ENCODE data around the gene SBF1.

Gene SBF1

DNA sequence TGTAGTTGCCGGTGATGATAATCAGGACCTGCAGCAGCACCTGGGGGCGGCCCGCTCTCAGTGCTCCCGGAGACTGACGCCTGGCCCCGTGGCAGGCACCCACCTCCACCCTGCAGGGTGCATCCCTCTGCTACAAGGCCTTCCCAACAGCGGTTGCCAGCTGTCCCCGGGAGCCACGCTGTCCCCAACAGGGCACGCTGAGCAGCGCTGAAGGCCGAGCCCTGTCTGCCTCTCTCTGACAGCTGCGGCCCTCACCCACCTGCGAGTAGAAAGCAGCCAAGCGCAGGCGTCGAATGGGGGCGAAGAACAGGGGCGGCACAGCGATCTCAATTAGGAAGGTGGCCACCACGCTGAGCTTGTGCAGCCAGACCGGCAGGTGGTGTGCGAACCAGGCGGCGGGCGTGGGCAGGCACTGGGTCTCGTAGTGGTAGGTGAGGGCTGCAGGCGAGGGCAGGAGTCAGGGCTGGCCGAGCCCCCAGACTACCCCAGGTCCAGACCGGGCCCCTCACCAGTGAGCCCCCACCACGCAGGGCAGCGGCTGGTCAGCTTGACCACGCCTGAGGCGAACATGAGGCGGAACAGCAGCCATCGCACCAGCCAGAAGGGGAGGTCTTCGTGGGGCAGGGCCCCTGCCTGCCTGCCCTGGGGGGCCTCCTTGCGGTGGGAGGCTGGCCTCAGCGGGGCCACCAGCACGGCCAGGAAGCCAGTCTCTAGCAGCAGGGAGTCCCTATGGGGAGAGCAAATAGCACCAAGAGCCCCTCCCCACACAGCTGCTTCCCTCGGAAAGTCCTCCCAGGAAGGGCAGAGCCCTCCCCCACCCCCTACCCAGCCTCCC is 31.2 kb upstream of the SBF1 start:
- no peak for DNase-seq (ENCODE audit: low spot score)

DNA sequence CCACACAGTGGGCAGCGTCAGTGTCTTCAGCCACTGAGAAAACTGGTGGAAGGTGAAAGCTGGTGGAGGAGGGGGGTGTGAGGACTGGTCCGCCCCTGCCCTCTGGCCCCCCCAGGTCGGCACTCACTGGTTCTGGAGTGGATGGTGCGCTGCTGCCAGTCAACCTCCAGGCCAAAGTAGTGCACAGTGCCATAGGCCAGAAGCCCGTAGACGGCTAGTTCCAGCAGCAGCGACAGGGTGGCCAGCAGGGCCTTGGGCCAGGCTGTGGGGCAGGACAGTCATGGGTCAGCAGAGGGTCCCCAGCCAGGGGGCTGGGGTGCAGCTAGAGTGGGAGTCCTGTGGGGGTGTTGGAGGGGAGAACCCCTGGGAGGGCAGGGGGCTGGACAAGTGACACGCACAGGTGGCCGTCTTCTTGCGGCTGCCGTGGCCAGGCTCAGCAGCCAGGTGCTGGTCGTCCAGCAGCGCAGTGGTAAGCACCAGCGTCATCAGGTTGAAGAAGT is 30.5 kb upstream of the SBF1 start:
- no peak for DNase-seq (ENCODE audit: low spot score)

DNA sequence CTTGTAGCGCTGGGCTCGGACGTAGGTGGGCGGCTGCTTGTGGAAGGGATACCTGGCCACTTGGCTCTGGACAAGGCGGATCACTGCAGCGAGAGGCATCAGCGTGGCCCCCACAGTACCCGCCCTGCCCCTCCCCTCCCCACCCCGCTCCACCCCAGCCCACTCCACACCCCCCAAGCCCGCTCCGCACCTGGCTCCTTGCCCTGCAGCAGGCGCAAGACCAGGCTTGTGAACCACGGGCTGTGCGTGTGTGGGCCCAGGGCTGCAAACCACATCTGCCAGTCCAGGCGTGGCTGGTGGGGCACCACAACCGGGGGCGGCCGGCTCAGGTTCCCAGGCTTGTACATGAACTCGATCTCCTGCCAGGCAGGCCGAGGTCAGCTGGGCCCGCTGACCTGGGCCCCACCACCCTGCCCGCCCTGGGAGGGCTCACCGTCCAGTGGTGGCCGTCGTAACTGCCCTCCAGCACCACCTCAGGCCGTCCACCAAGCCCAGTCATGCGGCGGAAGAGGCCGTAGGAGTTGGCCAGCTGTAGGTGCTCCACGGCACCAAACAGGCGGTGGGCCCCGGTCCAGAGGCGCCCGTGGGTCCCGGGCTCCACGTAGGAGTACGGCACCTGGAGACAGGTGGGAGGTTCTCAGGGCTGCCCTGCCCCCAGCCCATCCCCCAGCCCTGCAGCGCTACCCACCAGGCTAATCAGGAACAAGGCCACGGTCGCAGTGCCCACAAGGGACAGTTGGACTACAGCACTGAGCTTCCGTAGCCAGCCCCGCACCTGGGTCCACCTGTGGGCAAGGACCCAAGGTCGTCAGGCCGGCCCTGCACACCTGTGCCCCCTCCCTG is 29.8 kb upstream of the SBF1 start:
- DNase-seq (ENCODE audit: low spot score): no peak

DNA sequence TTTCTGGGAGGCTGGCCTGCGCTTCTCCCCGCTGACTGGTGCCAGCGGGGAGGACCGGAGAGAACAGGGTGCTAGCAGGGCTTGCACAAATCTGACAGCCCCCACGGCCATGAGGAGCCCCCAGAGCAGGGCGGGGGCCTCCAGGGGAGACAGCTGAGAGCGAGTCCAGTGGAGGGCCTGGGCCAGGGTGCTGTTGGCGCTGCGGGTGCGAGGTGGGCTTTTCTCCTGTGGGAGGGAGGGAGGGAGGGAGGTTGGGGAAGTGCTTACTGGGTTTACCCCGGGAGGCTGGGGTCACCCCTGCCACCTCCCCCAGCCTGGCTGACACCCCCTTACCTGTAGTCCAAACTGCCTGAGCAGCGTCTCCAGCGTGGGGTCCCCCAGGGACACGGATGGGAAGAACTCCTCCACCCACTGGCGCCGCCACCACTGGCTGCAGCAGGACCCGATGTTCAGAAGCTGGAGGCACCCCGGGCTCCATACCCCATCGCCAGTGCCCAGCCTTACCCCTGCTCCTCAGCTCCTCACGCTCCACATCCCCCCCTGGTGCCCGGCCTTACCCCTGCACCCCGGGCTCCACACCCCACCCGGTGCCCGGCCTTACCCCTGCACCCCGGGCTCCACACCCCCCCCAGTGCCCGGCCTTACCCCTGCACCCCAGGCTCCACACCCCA is 28.8 kb upstream of the SBF1 start:
- DNase-seq (ENCODE audit: low spot score): no peak

DNA sequence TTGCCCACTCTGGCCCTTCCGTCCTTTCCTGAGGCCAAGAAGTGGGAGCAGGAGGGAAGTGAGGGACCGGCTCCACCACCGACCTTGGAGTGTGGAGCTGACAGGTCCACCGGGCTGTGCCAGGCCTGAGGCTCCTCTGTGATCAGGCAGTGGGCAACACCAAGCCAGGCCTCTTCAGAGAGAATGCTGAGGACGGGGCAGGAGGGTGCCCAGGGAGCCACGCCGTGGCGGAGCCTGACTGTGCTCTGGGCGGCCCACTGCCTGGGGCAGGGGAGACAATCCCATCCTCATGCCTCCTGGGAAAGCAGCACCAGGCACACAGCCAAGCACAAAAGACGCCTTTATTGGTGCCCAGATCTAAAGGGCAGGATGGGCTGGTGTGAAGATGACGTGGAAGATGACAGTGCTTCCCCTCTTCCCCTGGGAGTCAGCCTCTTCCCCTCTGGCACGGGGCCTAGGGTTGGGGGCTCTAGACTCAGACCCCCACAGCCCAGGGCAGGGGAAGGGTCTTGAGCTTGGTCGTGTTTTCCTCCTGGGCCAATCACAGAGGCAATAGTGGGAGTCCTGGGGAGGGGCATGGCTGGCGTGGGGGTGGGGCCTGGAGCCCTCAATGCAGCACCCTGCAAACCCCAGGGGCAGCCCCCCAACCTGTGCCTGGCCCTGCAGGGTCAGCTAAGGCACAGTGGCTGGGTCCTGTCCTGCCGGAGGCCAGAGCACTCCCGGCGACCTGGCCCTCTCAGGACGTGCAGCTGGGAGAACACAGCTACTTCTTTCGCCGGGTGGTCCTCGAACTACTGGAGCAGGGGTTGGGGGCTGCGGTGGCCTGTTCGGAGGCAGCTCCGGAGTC is 28.0 kb upstream of the SBF1 start:
- no peak for DNase-seq (ENCODE audit: low spot score)

DNA sequence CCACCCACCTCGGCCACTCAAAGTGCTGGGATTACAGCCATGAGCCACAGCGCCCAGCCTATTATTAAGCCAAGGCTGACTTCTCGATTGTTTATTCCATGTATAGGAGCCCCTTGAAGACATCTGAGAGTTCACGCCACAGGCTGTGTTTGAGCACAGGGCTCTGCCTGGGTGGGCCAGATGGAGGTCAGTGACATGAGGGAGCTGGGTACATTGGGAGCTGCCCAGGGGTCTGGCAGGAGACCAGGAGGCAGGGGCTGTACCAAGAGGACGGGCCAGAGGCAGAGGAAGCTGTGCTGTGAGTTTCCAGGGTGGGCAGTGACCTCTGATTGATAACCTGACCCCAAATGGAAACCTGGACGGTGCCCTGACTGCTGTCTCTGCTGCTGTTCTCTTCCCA is 27.3 kb upstream of the SBF1 start:
- DNase-seq (ENCODE audit: low spot score): no peak

DNA sequence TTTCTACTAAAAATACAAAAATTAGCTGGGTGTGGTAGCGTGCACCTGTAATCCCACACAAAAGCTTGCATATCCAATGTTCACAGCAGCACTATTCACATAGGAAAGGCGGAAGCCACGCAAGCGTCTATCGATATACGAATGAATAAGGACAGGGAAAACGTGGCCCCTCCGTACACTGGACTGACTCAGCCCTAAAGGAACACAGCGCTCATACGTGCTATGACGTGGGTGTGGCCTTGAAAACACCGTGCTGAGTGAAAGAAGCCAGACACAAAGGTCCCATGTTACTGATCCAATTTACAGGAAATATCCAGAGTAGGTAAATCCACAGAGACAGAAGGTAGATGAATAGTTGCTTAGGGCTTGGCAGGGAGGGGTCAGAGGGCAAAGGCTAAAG is 25.6 kb upstream of the SBF1 start:
- DNase-seq (ENCODE audit: low spot score): no peak

DNA sequence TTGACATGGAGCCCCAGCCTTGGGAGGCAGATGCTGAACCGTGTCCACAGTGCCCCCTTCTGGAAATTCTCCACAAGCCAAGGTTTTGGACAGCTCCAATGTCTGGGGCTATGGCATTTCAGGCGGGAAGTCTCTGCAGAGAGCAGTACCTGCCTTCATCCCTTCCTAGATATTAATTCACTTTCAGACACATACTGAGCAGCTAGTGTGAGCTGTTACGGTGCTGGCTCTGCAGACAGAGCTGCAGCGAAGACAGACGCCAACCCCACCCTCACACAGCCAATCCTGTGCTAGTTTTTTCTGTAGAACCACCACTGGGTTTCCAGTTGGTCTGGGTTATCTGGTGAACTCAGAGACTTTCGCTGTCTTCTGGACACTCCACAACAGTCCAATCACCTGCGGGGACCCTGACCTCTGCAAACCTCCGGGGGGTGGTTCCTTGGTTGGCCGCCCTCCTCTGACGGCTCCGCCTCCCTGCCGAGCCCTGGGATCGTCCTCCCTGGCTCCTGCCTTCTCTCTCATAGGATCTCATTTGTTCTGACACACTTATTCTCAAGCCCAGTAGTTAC is 23.6 kb upstream of the SBF1 start:
- peak; percentile 78 for DNase-seq (ENCODE audit: low spot score)

DNA sequence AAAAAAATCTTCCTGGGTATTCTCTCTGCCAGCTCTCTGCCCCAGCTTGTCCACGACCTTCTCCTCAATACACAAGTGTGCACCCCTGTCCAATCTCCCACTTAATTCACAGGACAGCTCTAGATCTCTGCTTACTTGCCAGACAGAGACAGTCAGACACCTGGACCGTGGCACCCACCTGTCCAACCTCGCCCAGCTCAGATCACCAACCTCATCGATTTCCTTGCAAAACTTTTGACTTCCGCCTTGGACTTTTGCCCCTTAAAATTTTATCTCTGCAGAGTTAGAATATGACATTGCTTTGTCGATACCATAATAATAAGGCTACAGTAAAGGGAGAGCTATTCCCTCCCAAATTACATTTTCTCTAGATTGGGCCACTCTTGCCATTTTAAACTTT is 22.3 kb upstream of the SBF1 start:
- DNase-seq (ENCODE audit: low spot score): no peak

DNA sequence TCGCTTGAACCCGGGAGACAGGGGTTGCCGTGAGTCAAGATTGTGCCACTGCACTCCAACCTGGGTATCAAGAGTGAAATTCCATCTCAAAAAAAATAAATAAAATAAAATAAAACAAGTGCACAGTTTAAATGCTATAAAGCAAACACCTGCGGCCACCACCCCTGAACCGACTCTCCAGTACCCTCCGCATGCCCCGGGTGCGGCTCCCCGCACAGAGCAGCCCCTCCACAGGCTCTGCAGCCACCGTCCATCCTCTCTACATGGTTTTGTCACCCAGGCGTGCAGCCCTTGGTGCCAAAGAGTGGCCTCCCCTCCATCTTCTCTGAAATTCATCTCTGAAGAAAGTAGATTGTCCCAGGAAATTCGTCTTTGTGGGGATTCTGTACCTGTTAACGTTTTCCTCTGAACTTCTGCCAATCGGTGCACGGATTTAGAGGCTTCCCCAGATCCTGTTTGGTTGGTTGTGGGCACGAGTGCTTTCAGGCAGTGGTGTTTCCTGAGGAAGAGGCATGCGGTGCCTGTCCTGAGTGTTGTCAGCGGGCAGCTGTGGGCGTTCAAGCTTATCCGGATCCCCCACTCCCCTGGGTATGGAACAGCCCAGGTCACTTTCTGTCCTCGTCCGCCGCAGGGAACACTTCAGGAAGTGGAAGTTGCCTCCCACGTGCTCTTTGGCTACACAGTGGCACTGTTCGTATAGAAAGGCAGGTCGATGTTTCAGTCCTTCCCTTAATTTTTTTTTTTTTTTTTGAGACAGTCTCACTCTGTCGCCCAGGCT is 15.9 kb upstream of the SBF1 start:
- no peak for DNase-seq (ENCODE audit: low spot score)

DNA sequence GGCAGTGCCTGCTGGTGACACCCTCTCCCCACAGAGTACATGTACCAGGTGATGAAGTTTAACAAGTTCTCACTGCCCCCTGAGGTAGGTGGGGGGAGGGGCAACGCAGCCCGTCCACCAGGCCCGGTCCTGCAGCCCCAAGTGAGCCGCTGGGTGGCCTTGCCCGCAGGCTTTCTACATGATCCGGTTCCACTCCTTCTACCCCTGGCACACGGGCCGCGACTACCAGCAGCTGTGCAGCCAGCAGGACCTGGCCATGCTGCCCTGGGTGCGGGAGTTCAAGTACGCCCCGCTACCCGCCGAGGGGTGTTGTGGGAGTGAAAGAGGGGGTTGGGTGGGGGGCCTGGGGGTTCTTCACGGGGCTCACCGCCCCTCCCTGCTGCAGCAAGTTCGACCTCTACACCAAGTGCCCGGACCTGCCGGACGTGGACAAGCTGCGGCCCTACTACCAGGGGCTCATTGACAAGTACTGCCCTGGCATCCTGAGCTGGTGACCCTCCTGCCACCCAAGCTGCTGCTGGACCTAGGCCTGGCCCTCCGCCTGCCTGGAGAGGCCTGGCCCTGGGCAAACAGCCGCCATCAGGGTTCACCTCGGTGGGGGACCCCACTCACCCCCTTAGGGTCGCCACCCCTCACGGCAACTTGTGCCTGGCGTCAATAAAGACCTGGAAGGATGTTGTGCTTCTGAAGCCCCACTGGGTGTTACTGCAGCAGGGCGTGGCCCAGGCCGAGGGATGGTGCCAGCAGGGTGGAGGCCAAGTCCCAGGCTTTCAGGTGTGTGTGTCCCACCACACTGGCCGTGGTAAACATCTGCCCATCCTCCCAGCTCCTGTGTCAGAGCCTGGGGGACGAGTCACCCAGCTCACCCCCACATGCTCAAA is 14.8 kb upstream of the SBF1 start:
- DNase-seq (ENCODE audit: low spot score): no peak

DNA sequence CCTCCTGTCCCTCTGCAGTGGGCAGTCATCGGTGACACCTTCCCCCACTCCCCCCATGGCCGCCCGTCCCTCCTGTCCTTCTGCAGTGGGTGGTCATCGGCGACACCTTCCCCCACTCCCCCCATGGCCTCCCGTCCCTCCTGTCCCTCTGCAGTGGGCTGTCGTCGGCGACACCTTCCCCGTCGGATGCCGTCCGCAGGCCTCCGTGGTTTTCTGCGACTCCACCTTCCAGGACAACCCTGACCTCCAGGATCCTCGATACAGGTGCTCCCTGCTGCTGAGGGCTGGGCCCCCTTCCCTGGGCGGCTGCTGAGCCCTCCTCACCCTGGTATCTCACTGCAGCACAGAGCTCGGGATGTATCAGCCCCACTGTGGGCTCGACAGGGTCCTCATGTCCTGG is 14.1 kb upstream of the SBF1 start:
- no peak for DNase-seq (ENCODE audit: low spot score)

DNA sequence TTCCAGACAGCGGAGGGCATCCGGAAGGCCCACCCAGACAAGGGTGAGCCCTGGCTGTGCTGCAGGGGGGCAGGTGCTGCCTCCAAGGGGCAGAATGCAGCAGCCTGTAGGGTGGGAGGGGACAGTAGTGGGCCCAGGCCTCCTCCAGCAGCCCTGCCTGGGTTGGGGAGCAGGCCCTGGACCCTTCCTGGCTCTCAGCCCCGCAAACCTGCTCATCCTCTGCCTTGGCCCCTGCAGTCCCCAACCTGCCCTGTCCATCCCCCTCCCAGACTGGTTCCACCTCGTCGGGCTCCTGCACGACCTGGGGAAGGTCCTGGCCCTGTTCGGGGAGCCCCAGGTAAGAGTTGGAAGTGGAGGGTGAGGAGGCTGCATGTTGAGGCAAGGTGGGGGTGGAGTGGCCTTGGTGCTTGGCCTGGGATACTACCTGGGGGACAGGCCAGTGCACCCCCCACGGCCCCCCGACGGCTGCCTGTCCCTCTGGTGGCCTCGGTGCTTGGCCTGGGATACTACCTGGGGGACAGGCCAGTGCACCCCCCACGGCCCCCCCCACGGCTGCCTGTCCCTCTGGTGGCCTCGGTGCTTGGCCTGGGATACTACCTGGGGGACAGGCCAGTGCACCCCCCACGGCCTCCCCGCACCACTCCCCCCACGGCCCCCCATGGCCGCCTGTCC is 13.3 kb upstream of the SBF1 start:
- DNase-seq (ENCODE audit: low spot score): no peak

DNA sequence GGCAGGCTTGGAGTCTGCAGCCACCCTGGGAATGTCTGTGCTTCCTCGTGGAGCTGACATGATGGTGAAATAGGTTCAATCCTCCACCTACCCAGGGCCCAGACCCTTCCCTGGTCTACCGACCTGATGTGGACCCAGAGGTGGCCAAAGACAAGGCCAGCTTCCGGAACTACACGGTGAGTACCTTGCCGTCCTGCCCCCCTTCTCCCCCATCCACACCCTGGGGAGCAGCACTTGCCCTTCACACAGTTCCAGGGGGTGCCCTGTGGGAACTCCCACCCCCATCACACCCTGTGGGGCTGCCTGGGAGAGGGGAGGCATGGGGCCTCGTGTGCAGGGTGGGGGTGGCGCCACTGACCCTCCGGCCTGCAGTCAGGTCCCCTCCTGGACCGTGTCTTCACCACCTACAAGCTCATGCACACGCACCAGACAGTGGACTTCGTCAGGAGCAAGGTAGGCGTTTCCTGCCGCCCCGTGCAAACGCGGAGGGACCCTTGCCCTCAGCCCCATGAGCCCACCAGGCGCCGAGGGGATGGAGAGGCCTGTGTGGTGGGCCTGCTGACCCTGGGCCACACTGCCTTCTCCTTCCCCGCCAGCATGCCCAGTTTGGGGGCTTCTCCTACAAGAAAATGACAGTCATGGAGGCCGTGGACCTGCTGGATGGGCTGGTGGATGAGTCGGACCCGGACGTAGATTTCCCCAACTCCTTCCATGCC is 12.6 kb upstream of the SBF1 start:
- no peak for DNase-seq (ENCODE audit: low spot score)

DNA sequence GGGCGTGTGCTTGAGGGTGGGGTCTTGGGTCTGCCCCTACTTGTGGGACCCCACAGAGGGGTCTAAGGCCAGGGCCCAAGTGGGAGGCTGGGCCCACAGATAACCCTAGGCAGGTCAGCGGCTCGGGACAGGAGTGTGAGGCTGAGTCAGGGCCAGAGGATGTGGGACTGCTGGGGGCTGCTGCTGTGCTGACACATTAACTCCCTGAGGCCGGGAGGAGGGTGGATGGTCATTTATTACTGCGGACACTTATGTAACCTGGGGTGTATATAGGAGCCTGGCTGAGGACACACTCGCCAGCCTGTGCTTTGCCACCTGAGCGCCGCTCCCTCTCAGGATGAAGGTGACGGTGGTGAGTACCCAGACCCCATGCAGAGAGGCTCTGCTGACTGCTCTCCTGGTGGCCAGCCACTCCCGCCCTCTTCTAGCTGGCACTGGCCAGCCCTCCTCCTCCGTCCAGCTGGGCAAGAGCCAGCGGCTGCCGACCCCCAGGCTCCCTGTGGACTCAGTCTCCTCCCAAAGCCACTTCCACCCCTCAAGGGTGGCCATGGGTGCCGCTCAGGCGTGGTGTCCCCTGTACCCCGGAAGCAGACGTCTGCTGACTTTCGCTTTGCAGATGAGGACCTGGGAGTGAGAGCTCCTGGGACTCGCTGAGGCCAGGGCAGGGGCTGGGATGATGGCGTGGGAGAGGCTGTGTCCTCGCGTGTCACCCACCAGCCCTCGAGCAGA is 11.9 kb upstream of the SBF1 start, which contains the start of gene MIOX:
Gene MIOX (plus strand): TSS at position 299 of the 729 bp plus-strand sequence. CDS start 39 bp downstream, at position 338.
- no peak for DNase-seq (ENCODE audit: low spot score)

DNA sequence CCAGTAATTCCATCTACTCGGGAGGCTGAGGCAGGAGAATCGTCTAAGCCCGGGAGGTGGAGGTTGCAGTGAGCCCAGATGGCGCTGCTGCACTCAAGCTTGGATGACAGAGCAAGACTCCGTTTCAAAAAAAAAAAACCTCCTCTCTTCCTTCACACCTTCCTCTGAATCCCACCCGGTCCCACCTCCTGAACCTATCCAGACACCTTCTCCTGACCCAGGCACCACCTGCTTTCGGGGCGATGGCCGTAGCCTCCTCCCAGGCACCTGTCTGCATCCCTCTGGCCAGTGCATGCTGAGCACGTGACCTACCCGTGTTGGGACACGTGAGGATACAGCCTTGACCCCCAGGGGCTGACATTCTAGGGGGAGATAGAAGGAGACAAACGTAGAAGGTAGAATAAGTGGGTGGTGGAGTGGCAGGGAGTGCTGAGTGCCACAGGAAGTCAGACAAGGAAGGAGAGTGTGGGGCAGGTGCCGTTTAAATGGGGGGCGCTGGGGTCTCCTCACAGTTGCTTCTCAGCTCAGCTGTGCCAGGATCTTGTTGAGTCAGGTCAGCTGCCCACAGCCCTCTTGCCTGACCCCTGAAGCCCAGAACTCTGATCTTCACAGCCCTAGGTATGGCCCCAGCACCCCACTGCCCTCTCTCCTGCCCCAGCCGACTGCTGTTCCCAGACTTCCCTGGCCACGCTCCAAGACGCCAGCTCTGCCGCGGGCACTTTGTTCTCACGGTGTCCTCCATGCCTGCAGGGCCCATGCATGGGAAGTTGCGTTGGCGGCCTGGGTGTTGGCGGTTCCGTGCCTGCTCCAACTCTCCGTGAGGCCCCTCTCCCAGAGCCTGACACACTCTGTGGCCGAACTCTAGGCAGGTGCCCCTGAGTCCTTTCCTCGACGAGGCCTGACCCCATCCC is 10.6 kb upstream of the SBF1 start:
- no peak for DNase-seq (ENCODE audit: low spot score)

Data from activated CD4-positive, alpha-beta T cell treated with anti-CD3 and anti-CD28 coated beads, Interleukin-2, Interleukin-4, amounts not matched to agents 100 ng/mL and 50 ng/mL, durations not matched to agents 16 hours and 8 hours (primary cell).